Activated CD8-positive, alpha-beta T cell treated with anti-CD3 and anti-CD28 coated beads for 36 hours (primary cell): Measurements from ENCODE around the gene MEF2D. TPM values are rescaled to one million over a fixed set of nuclear protein-coding genes. Genes with fewer than 3 reads are reported as not detected.

ENCODE experiments used
- ATAC-seq: fragments of 200-7000 bp; cut with Tn5 transposase; one replicate; pipeline ENCODE4 v1.10.0; 2021; ENCODE audit warnings: mild to moderate bottlenecking, moderate library complexity
- CTCF ChIA-PET: fragments of 350-600 bp; sonication (Branson Sonifier 250); formaldehyde crosslinking; loops from one replicate; lab custom pipeline; 2021; ENCODE audit warnings: antibody characterized with exemption; lab: Charles Lee
- POLR2A ChIA-PET: fragments of 350-600 bp; sonication (Branson Sonifier 250); formaldehyde crosslinking; loops from one replicate; lab custom pipeline; 2021; ENCODE audit warnings: antibody characterized with exemption; lab: Charles Lee
- DNase-seq: peaks from one replicate; pipeline ENCODE4 v3.0.0-alpha.2; 2020
- H3K27ac Mint-ChIP-seq: one replicate; pipeline ENCODE4 v1.8.0; 2021; ENCODE audit warnings: mild to moderate bottlenecking, mixed read lengths
- H3K27me3 Mint-ChIP-seq: one replicate; pipeline ENCODE4 v1.8.0; 2021; ENCODE audit warnings: mixed read lengths
- H3K36me3 Mint-ChIP-seq: one replicate; pipeline ENCODE4 v1.8.0; 2021; ENCODE audit warnings: low read depth, mixed read lengths
- H3K4me1 Mint-ChIP-seq: one replicate; pipeline ENCODE4 v1.8.0; 2021; ENCODE audit warnings: low read depth, mixed read lengths
- H3K4me3 Mint-ChIP-seq: one replicate; pipeline ENCODE4 v1.8.0; 2021; ENCODE audit warnings: mild to moderate bottlenecking, moderate library complexity, mixed read lengths
- H3K9me3 Mint-ChIP-seq: one replicate; pipeline ENCODE4 v1.8.0; 2021; ENCODE audit warnings: mixed read lengths
- CTCF ChIP-seq: fragments of 200-600 bp; IDR thresholded peaks from one replicate; pipeline ENCODE4 v1.8.0; 2022; ENCODE audit warnings: antibody characterized with exemption, mild to moderate bottlenecking
- intact Hi-C: fragments of 100-400 bp; cut with micrococcal nuclease; formaldehyde crosslinking; loops from one replicate; pipeline ENCODE4 v1.10.0; 2022
- total RNA-seq, 2 experiments: library from RNA; stranded (reverse); gene quantifications; one replicate each; pipeline ENCODE4 v1.2.3, GENCODE V29; 2021

The MEF2D gene
- total RNA-seq, 2 experiments from 2014 or later, result 35.3 to 35.8 TPM

DNA sequence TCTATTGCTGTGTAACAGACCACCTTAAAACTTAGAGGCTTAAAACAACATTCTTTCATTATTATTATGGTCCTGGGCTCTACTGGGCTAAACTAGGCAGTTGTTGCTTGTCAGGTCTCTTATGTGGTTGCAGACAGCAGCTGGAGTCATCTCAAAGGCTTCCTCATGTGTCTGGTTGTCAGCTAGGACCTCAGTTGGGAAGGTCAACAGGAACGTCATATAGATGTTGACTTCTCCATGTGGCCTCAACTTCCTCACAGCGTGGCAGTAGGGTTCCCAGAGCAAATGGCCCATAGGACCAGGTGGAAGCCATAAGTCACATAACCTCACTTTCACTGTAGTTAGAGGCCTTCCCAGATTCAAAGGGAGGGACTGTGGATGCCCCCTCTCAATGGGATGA is 15.4 kb upstream of the MEF2D start:
- Mint-ChIP-seq H3K27me3 (no peaks in the 10 kb centered on the region), H3K36me3 (no peaks in the 10 kb centered on the region), H3K4me3 (no peak overlapping the region), H3K4me1 (peaks cover 7% of the 10 kb centered on the region), H3K9me3 (no peaks in the 10 kb centered on the region), H3K27ac (no peak overlapping the region)
- DNase-seq (no peak), ATAC-seq (no peak)
- intact Hi-C loops, result no loop called here
- TF ChIP-seq CTCF, result no peak
- POLR2A ChIA-PET, result interaction anchor here (0.9 to 1.4 kb wide), 2 partner anchors 13 to 16 kb away, joined by 3 read pairs; no protein-coding TSS in a partner anchor
- CTCF ChIA-PET, result interaction anchor here (1.2 to 3.1 kb wide), 3 partner anchors 35 to 130 kb away, joined by 3 to 10 read pairs (median 3); no protein-coding TSS in a partner anchor

GRCh38 chr1:156513185-156513584 is 12.6 kb upstream of the MEF2D start:
- intact Hi-C loops, result no loop called here
- H3K36me3 Mint-ChIP-seq, result no peaks in the 10 kb centered on the region
- no peak overlapping the region for H3K27ac Mint-ChIP-seq
- H3K4me3 Mint-ChIP-seq, result no peak overlapping the region
- H3K4me1 Mint-ChIP-seq, result peaks cover 15% of the 10 kb centered on the region
- CTCF ChIA-PET, result no interaction called here
- ATAC-seq, result no peak
- H3K27me3 Mint-ChIP-seq, result no peaks in the 10 kb centered on the region
- TF ChIP-seq CTCF, result no peak
- DNase-seq, result no peak
- no peaks in the 10 kb centered on the region for H3K9me3 Mint-ChIP-seq
- POLR2A ChIA-PET, result interaction anchor here (0.7 to 1.3 kb wide), 3 partner anchors 12 to 67 kb away, joined by 3 to 5 read pairs (median 4); partner anchors contain the start of genes MEF2D and TTC24

DNA sequence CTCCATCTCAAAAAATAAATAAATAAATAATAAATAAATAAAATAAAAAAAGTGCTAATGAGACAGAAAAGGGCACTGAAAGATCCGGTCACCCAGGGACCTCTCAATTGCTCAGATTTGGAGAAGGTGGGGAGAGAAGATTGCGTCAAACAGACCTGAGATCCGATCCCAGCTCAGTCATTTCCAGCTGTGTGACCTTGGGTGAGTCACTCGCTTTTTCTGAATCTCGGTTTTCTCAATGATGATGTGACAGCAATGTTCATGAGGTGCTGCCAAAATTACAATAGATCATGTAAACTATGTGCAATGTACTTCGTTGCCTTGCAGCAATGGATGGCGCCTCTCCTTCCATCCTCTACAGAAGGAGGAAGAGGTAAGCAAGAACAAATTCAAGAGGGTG is 11.1 kb upstream of the MEF2D start:
- ATAC-seq (peak; percentile 65), DNase-seq (peak; percentile 46)
- H3K27me3 Mint-ChIP-seq, result no peaks in the 10 kb centered on the region
- ChIA-PET CTCF (interaction anchor here (0.9 to 2.5 kb wide), 3 partner anchors 11 to 113 kb away, joined by 3 to 6 read pairs (median 4); partner anchors contain the start of gene MEF2D), POLR2A (interaction anchor here (0.7 to 1.2 kb wide), 2 partner anchors 10 to 168 kb away, joined by 3 to 4 read pairs; no protein-coding TSS in a partner anchor)
- intact Hi-C loops, result no loop called here
- no peaks in the 10 kb centered on the region for H3K36me3 Mint-ChIP-seq
- no peaks in the 10 kb centered on the region for H3K9me3 Mint-ChIP-seq
- no peak overlapping the region for H3K27ac Mint-ChIP-seq
- TF ChIP-seq CTCF, result no peak
- peaks cover 25% of the 10 kb centered on the region for H3K4me1 Mint-ChIP-seq
- no peak overlapping the region for H3K4me3 Mint-ChIP-seq

DNA sequence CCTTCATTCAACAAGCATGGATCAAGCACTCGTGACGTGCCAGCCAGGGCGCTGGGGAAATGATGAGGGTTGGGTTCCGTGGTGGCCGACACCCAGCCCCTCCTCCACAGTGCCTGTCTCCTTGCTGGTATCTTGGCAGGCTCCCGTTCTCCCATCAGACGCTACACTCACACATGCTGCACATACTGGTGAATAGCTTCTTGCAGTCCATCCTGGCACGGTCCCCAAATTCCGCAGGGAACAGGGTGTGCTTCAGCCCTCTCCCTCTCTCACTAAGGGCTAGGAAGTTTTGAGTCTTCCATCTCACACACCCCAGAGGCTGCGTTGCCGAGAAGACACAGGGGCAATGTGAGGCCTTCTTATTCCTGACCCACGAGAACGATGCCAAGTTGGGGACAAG is 10.1 kb upstream of the MEF2D start:
- Mint-ChIP-seq H3K27me3 (no peaks in the 10 kb centered on the region), H3K9me3 (no peaks in the 10 kb centered on the region), H3K27ac (no peak overlapping the region), H3K4me3 (no peak overlapping the region), H3K36me3 (no peaks in the 10 kb centered on the region), H3K4me1 (peaks cover 34% of the 10 kb centered on the region)
- DNase-seq (no peak), ATAC-seq (no peak)
- CTCF ChIA-PET, result interaction anchor here (0.7 to 2.5 kb wide), 3 partner anchors 10 to 30 kb away, joined by 3 to 6 read pairs (median 4); partner anchors contain the start of gene MEF2D
- intact Hi-C loops, result no loop called here
- no peak for TF ChIP-seq CTCF
- POLR2A ChIA-PET, result interaction anchor here (1.2 to 2.0 kb wide), 2 partner anchors 10 kb away, joined by 4 to 9 read pairs; partner anchors contain the start of gene MEF2D

DNA sequence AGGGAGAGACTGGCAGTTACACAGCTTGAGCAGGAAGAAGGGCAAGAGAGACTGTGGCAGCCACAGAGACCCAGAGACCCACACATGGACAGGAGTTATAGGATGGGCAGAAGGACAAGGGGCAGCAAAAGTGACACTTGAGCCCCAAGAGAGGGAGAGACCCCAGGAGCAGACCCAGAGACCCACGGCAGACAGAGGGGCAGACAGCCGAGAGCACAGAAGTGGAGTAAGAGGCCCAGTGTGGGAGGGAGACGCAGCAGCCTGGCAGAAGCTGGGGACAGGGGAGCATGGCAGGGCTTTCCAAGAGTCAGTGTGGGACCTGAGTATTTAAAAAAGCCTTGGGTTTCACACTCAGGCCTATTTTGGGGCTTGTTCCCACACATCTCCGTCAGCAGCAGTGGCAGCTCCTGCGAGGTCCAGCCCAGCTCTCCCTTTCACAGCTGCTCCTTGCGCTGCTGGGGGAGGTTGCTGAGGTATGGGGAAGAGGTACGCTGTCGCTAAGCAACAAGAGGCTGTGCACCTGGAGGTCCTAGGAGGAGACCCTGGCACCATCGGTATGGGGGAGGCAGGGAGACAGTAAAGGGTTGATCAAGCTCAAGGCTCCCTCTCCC is 9.0 kb upstream of the MEF2D start:
- no peak for ATAC-seq
- DNase-seq, result no peak
- Mint-ChIP-seq H3K4me3 (no peak overlapping the region), H3K27ac (peak overlapping the region; percentile 10), H3K36me3 (peaks cover 2% of the 10 kb centered on the region), H3K9me3 (no peaks in the 10 kb centered on the region), H3K4me1 (peaks cover 44% of the 10 kb centered on the region), H3K27me3 (no peaks in the 10 kb centered on the region)
- POLR2A ChIA-PET, result interaction anchor here (0.7 to 3.2 kb wide), 3 partner anchors 9 to 73 kb away, joined by 3 to 17 read pairs (median 9); partner anchors contain the start of gene MEF2D
- CTCF ChIA-PET, result interaction anchor here (1.4 to 2.7 kb wide), 5 partner anchors 12 to 73 kb away, joined by 3 to 25 read pairs (median 7); no protein-coding TSS in a partner anchor
- TF ChIP-seq CTCF, result no peak
- intact Hi-C loops, result loop anchor here (10.0 kb wide), 1 partner anchor 245 kb away; the partner anchor contains the start of gene HDGF
